Left lung (tissue), 10 donors: ENCODE results near the gene ETAA1. TPM values are rescaled to one million over a fixed set of nuclear protein-coding genes. Genes with fewer than 3 reads are reported as not detected.

Experiments
- ATAC-seq: fragments of 200-7000 bp; cut with Tn5 transposase; one replicate; pipeline ENCODE4 v1.9.1; 2020; ENCODE audit warnings: moderate library complexity
- DNase-seq, 4 donors: peaks; one replicate each; pipeline ENCODE4 v3.0.0-alpha.2; 2013 to 2020
- H3K27ac ChIP-seq, 2 donors: fragments of 200-600 bp; sonication (generic) in 1 of 2; one replicate each; pipeline versions ENCODE4 v1.5.0 to v1.8.0; 2020 to 2021
- H3K27me3 ChIP-seq, 2 donors: fragments of 200-600 bp; sonication (generic) in 1 of 2; one replicate each; pipeline versions ENCODE4 v1.5.0 to v1.8.0; 2020 to 2021
- H3K36me3 ChIP-seq, 2 donors: fragments of 200-600 bp; sonication (generic) in 1 of 2; one replicate each; pipeline versions ENCODE4 v1.5.0 to v1.8.0; 2020 to 2021
- H3K4me1 ChIP-seq, 2 donors: fragments of 200-600 bp; one replicate each; pipeline ENCODE4 v1.8.0; 2021
- H3K4me3 ChIP-seq, 2 donors: fragments of 200-600 bp; sonication (generic) in 1 of 2; one replicate each; pipeline versions ENCODE4 v1.5.0 to v1.8.0; 2020 to 2021; ENCODE audit warnings: mild to moderate bottlenecking in 1 of 2
- H3K9me3 ChIP-seq, 2 donors: fragments of 200-600 bp; sonication (generic) in 1 of 2; one replicate each; pipeline versions ENCODE4 v1.5.0 to v1.8.0; 2020 to 2021
- CTCF ChIP-seq, 2 donors: fragments of 200-600 bp; sonication (generic) in 1 of 2; IDR thresholded peaks; one replicate each; pipeline versions ENCODE4 v1.5.0 to v1.8.0; 2021; ENCODE audit warnings: antibody characterized with exemption in 2 of 2
- intact Hi-C, 2 donors: fragments of 100-400 bp; cut with DNase I; formaldehyde crosslinking; loops; one replicate each; pipeline versions ENCODE4 v1.11.2 to v1.14.2; 2022
- polyA plus RNA-seq, 6 donors: library from polyadenylated mRNA; unstranded; fragments of 120-200 nt; gene quantifications; one replicate each; pipeline ENCODE4 v1.2.1, GENCODE V29; 2013; ENCODE audit not compliant: insufficient read length in 6 of 6
- total RNA-seq, 2 donors: library from RNA; stranded (reverse); fragmentation: NEBNext Ultra II Directional; extraction: Animal tissue kit (Norgen Biotek cat#: 25700); gene quantifications; one replicate each; pipeline ENCODE4 v1.2.1, GENCODE V29; 2021
- donor health status: DM: no; HTN: yes; CAD: no.
- donor health status: DM: no; HTN: no; CAD: no.

Gene ETAA1
- total and polyA plus RNA-seq, 8 donors: 11.8 to 34.5 (median 29.5) TPM

DNA sequence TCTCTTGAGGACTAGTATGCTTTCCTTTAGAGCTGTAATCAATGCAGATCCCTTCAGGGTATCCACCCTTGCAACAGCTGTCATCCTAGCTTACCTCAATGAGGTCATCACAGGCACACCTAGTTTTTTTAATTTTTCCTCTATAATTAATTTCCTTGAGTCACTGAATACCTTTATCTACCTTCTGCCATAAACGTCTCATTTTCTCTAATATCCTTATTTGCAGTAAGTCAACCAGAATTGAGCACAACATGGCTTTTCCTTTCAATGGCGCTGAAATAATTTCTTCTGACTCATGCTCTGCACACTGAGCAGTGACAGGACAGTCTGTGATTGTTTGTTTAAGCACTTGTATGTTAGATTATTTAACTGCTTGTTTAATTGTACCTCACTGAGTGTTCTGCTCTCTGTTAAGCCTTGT, 49.4 kb downstream of the ETAA1 start:
- Histone ChIP-seq H3K9me3 (peaks cover 0 to 2% of the 10 kb centered on the region in 2 donors), H3K27me3 (no peaks in the 10 kb centered on the region), H3K27ac (peak overlapping the region in 1 of 2 donors; percentile 37), H3K4me1 (peaks cover 0 to 3% of the 10 kb centered on the region in 2 donors), H3K4me3 (no peak overlapping the region), H3K36me3 (no peaks in the 10 kb centered on the region)
- no peak for TF ChIP-seq CTCF (IDR thresholded peaks at IDR 0.05)
- DNase-seq (no peak), ATAC-seq (peak; percentile 92)
- intact Hi-C loops: no loop called here

GRCh38 chr2:67448648-67449047, 51.5 kb downstream of the ETAA1 start:
- Histone ChIP-seq H3K4me1 (peaks cover 0 to 3% of the 10 kb centered on the region in 2 donors), H3K27ac (no peak overlapping the region), H3K27me3 (no peaks in the 10 kb centered on the region), H3K4me3 (no peak overlapping the region), H3K9me3 (peaks cover 0 to 3% of the 10 kb centered on the region in 2 donors), H3K36me3 (no peaks in the 10 kb centered on the region)
- DNase-seq (no peak), ATAC-seq (no peak)
- TF ChIP-seq CTCF (IDR thresholded peaks at IDR 0.05): no peak
- intact Hi-C loops: no loop called here

DNA sequence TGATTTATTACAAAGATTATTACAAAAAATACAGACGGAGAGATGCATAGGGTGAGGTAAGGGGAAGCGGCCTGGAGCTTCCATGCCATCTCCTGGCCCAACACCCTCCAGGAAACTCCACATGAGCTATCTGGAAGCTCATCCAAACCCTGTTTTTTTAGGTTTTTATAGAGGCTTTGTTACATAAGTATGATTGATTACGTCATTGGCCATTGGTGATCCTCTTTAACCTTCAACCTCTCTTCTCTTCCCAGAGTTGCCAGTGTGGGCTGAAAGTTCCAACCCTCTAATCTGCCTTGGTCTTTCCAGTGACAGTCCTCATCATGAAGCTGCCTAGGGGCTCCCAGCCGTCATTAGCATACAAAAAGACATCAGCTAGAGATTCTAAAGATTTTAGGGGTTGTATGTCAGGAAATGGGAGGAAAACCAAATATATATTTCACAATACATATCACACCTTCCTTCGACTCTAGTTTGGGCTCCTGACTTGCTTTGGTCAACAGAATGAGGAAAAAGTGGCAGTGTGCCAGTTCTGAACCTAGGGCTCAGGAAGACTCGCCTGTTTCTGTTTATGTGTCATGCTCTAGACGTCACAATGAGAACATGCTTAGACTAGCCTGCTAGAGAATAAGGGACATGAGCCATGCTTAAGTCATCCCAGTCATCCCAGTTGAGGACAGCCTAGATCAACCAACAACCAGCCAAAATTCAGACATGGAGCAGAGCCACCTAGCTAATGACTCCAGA, 54.1 kb downstream of the ETAA1 start:
- H3K4me3 ChIP-seq: no peak overlapping the region
- TF ChIP-seq CTCF (IDR thresholded peaks at IDR 0.05): no peak
- H3K27me3 ChIP-seq: no peaks in the 10 kb centered on the region
- H3K9me3 ChIP-seq: peaks cover 0 to 1% of the 10 kb centered on the region in 2 donors
- DNase-seq: no peak
- no peak overlapping the region for H3K27ac ChIP-seq
- intact Hi-C loops: no loop called here
- no peak for ATAC-seq
- H3K4me1 ChIP-seq: peaks cover 0 to 2% of the 10 kb centered on the region in 2 donors
- H3K36me3 ChIP-seq: no peaks in the 10 kb centered on the region

DNA sequence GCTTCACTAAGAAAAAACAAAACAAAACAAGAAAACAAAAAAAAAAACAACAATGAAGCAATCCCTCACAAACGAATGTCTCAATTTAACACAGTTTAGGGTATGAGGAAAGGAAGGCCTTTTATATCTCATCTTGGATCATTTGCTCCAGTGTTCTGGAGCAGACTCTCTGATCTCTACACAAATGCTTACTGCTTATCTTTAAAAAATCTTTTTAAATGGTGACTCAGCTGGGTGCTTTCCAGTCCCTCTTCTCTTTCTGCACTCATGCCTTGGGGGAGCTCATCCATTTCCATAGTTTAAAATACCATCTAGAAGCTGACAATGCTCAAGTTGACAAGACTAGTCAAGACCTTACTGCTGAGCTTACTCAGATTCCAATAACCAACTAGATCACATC, 56.2 kb downstream of the ETAA1 start:
- no peak for ATAC-seq
- H3K4me3 ChIP-seq: no peak overlapping the region
- H3K36me3 ChIP-seq: no peaks in the 10 kb centered on the region
- no peak for DNase-seq
- H3K27ac ChIP-seq: no peak overlapping the region
- intact Hi-C loops: no loop called here
- H3K27me3 ChIP-seq: no peaks in the 10 kb centered on the region
- no peaks in the 10 kb centered on the region for H3K4me1 ChIP-seq
- peaks cover 0 to 1% of the 10 kb centered on the region in 2 donors for H3K9me3 ChIP-seq
- no peak for TF ChIP-seq CTCF (IDR thresholded peaks at IDR 0.05)

- no peak for TF ChIP-seq CTCF (IDR thresholded peaks at IDR 0.05)
- DNase-seq (no peak), ATAC-seq (peak; percentile 69)
- H3K27me3 ChIP-seq: no peaks in the 10 kb centered on the region
- intact Hi-C loops: no loop called here
- H3K36me3 ChIP-seq: no peaks in the 10 kb centered on the region
- H3K9me3 ChIP-seq: peaks cover 0 to 1% of the 10 kb centered on the region in 2 donors
- H3K4me1 ChIP-seq: no peaks in the 10 kb centered on the region
- H3K27ac ChIP-seq: no peak overlapping the region
- H3K4me3 ChIP-seq: no peak overlapping the region
These were observed 58.3 kb downstream of the ETAA1 start for GRCh38 chr2:67455219-67456142.
